Mucosa of stomach (tissue), 1 donor: ENCODE measurements around the gene IKBKE.
"Not testable (repeated sequence)": the region's sequence is repeated elsewhere in the genome, so short reads cannot be mapped to it uniquely, and the experiment has no call there.

ENCODE experiments used
- H3K27me3 ChIP-seq: one replicate; pipeline ENCODE4 v1.7.0; 2013; ENCODE audit warnings: mild to moderate bottlenecking, low read length; ENCODE audit not compliant: control insufficient read depth, insufficient read depth
- H3K36me3 ChIP-seq: one replicate; pipeline ENCODE4 v1.7.0; 2013; ENCODE audit warnings: low read length; ENCODE audit not compliant: control insufficient read depth, insufficient read depth
- H3K4me1 ChIP-seq: one replicate; pipeline ENCODE4 v1.7.0; 2013; ENCODE audit warnings: mild to moderate bottlenecking, low read length; ENCODE audit not compliant: control insufficient read depth, insufficient read depth
- H3K4me3 ChIP-seq: one replicate; pipeline ENCODE4 v1.7.0; 2013; ENCODE audit warnings: low read length
- H3K9ac ChIP-seq: one replicate; pipeline ENCODE4 v1.7.0; 2013; ENCODE audit warnings: mild to moderate bottlenecking, low read length, moderate library complexity
- H3K9me3 ChIP-seq: one replicate; pipeline ENCODE4 v1.7.0; 2013; ENCODE audit warnings: mild to moderate bottlenecking, low read length, moderate library complexity; ENCODE audit not compliant: control insufficient read depth
- donor health status: Pancreatic carcinoma.

IKBKE gene

GRCh38 chr1:206479183-206480125 is 9.2 kb downstream of the IKBKE start:
- Histone ChIP-seq H3K9me3 (no peaks in the 10 kb centered on the region), H3K36me3 (peaks cover 9% of the 10 kb centered on the region), H3K4me1 (no peaks in the 10 kb centered on the region), H3K9ac (no peak overlapping the region), H3K4me3 (no peak overlapping the region), H3K27me3 (no peaks in the 10 kb centered on the region)

- H3K27me3 ChIP-seq, result no peaks in the 10 kb centered on the region
- no peak overlapping the region for H3K4me3 ChIP-seq
- no peak overlapping the region for H3K9ac ChIP-seq
- peaks cover 9% of the 10 kb centered on the region for H3K36me3 ChIP-seq
- no peaks in the 10 kb centered on the region for H3K9me3 ChIP-seq
- no peaks in the 10 kb centered on the region for H3K4me1 ChIP-seq
These were observed 9.9 kb downstream of the IKBKE start for GRCh38 chr1:206480211-206480610.

- H3K4me1 ChIP-seq, result peaks cover 9% of the 10 kb centered on the region
- H3K36me3 ChIP-seq, result peaks cover 6% of the 10 kb centered on the region
- H3K4me3 ChIP-seq, result no peak overlapping the region
- no peak overlapping the region for H3K9ac ChIP-seq
- no peaks in the 10 kb centered on the region for H3K27me3 ChIP-seq
- H3K9me3 ChIP-seq, result no peaks in the 10 kb centered on the region
These were observed 12.3 kb downstream of the IKBKE start for GRCh38 chr1:206482611-206483010.

DNA sequence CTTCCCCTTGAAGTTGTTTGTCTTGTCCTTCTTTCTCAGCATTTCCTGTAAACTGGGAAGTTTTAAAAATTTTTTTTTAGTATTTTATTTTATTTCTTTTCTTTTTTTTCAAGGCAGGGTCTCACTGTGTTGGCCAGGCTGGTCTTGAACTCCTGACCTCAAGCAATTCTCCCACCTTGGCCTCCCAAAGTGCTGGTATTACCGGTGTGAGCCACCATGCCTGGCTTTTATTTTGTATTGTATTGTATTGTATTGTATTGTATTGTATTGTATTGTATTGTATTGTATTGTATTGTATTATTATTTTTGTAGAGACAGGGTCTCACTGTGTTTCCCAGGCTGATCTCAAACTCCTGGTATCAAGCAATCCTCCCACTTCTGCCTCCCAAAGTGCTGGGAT is 13.6 kb downstream of the IKBKE start:
- not testable (repeated sequence) for H3K4me1 ChIP-seq, H3K4me3 ChIP-seq, H3K9ac ChIP-seq, H3K9me3 ChIP-seq, H3K27me3 ChIP-seq
- peaks cover 12% of the 10 kb centered on the region for H3K36me3 ChIP-seq

- no peak overlapping the region for H3K9ac ChIP-seq
- no peaks in the 10 kb centered on the region for H3K9me3 ChIP-seq
- no peaks in the 10 kb centered on the region for H3K27me3 ChIP-seq
- peaks cover 9% of the 10 kb centered on the region for H3K4me1 ChIP-seq
- peaks cover 12% of the 10 kb centered on the region for H3K36me3 ChIP-seq
- no peak overlapping the region for H3K4me3 ChIP-seq
These were observed 14.6 kb downstream of the IKBKE start for GRCh38 chr1:206484901-206485300.

GRCh38 chr1:206486995-206487788 is 16.9 kb downstream of the IKBKE start:
- no peaks in the 10 kb centered on the region for H3K27me3 ChIP-seq
- no peak overlapping the region for H3K4me3 ChIP-seq
- no peaks in the 10 kb centered on the region for H3K9me3 ChIP-seq
- peaks cover 9% of the 10 kb centered on the region for H3K4me1 ChIP-seq
- H3K36me3 ChIP-seq, result peaks cover 14% of the 10 kb centered on the region
- no peak overlapping the region for H3K9ac ChIP-seq

DNA sequence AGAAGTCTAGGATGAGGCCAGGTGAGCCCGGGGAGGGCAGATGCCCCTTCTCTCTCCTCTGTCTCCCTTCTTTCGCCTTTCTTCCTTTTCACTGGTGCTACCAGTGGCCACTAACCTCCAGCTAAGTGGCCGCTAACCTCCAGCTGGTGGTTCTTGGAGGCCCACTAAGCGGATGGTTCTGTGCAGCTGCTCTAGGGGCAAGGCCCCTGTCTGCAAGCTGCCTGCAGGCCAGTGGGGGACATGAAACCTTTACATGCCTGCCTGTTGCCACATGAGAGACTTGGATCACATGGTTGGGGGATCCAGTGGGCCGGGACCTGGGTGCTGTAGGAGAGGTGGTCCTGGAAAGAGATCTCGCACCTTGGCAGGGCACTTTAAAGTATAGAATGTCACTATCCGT is 17.7 kb downstream of the IKBKE start:
- Histone ChIP-seq H3K9ac (no peak overlapping the region), H3K4me3 (no peak overlapping the region), H3K36me3 (peaks cover 20% of the 10 kb centered on the region), H3K9me3 (no peaks in the 10 kb centered on the region), H3K4me1 (peaks cover 9% of the 10 kb centered on the region), H3K27me3 (no peaks in the 10 kb centered on the region)

DNA sequence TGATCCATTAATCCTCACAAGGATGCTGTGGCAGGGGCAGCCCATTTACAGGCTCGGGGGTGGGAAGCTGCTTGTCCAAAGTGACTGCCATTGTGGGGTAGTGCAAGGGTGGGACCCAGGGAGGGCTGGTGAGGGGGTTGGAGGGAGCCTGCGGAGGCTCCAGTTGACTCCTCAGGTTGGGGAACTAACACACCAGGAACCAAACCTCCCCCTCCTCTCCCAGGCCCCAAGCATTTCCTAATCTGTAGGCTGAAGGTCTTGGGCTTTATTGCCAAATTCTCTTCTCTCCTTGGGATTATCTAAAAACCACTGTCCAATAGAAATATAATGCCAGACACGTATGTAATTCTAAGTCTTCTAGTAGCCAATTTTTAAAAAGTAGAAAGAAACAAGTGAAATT is 18.2 kb downstream of the IKBKE start:
- Histone ChIP-seq H3K27me3 (no peaks in the 10 kb centered on the region), H3K9me3 (no peaks in the 10 kb centered on the region), H3K4me3 (no peak overlapping the region), H3K4me1 (peaks cover 9% of the 10 kb centered on the region), H3K9ac (no peak overlapping the region), H3K36me3 (peaks cover 15% of the 10 kb centered on the region)

- Histone ChIP-seq H3K4me1 (peaks cover 9% of the 10 kb centered on the region), H3K27me3 (no peaks in the 10 kb centered on the region), H3K9me3 (no peaks in the 10 kb centered on the region), H3K9ac (no peak overlapping the region), H3K36me3 (peaks cover 15% of the 10 kb centered on the region), H3K4me3 (no peak overlapping the region)
These were observed 19.9 kb downstream of the IKBKE start for GRCh38 chr1:206489980-206490770.

DNA sequence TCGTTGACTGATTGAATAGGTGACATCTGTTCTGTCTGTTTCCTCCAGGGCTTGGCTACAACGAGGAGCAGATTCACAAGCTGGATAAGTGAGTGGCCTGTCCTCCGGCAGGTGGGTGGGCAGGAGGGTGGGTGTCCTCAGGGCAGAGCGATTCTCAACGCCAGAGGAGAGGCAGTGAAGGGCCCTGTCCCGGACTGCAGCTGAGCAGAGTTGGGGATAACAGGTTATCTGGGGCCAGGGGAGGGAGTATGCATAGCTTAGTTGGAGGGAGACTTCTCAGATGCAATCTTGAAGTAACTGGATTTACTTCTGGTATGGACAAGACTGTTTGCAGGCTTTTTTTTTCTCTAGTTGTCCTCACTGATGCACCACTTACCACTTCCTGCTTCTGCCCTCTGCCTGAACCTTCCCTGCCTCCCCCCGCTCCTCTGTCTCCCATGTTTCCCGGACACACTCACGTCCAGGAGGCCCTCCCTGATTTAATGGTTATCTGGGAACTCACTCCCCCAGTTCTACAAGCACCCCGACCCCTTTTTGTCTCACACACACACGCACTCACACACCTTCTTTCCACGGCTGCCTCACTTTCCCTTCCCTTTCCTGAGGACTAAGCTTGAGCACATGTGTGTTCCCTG is 20.6 kb downstream of the IKBKE start:
- H3K4me1 ChIP-seq, result peaks cover 9% of the 10 kb centered on the region
- H3K36me3 ChIP-seq, result peaks cover 15% of the 10 kb centered on the region
- no peak overlapping the region for H3K4me3 ChIP-seq
- H3K9me3 ChIP-seq, result no peaks in the 10 kb centered on the region
- H3K27me3 ChIP-seq, result no peaks in the 10 kb centered on the region
- no peak overlapping the region for H3K9ac ChIP-seq

- Histone ChIP-seq H3K4me3 (no peak overlapping the region), H3K27me3 (no peaks in the 10 kb centered on the region), H3K36me3 (peaks cover 15% of the 10 kb centered on the region), H3K9ac (no peak overlapping the region), H3K9me3 (no peaks in the 10 kb centered on the region), H3K4me1 (peaks cover 9% of the 10 kb centered on the region)
These were observed 21.3 kb downstream of the IKBKE start for GRCh38 chr1:206491616-206492015.
